ENCODE data around the gene ACTR3.

Gene ACTR3

DNA sequence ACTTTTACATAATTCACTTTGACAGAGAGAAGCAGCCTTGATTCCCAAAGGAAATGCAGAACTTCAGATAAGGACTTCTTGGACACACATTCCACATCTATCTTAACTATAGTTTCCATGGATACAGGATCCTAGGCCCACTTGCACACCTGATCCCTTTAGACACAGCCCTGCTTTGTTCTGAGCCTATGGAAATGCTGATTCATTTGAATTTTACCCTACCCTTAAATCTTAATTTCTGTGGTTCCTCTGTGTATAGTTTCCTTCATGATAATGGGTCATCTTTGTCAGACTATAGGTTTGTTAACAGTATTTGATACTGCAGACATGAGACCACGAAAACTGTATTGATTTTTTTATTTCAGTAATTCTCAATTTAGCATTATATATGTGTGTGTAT is 77.4 kb downstream of the ACTR3 start:
- no peak for DNase-seq

DNA sequence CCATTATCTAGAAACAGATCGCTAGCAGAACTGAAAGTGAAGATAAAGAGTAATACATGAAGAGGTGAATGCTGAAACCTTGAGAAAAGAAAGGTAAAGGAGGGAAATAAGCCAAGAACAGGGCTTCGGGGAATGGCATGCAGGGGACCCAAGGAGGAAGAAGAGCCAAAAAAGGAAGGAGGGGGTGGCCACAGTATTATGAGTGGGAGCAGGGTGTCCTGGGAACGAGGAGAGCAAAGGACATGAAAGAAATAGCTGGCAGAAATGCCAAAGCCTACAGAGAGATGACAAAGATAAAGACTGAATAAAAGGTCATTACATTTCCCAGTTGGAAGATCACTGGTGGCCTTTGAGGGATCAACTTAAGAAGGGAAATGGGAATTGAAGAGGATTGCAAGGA is 82.9 kb downstream of the ACTR3 start:
- no peak for DNase-seq

DNA sequence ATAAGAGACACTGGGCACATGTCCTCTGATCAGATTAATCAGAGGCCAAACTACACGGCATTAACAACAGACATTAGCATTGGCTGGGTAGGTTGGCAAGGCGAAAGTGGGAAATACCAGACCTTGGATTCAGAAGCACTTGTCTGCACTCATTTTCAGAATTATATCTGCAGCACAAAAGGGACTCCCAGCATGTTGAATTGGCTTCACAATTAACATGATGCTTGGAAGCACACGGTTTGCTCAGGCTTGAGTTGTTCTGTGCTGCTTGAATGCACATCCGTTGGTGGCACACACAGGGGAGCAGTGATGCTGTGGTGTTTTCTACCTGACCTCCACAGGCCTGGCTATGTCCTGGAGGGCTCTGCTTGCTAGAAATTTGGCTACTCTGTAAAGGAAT is 83.9 kb downstream of the ACTR3 start:
- no peak for DNase-seq

DNA sequence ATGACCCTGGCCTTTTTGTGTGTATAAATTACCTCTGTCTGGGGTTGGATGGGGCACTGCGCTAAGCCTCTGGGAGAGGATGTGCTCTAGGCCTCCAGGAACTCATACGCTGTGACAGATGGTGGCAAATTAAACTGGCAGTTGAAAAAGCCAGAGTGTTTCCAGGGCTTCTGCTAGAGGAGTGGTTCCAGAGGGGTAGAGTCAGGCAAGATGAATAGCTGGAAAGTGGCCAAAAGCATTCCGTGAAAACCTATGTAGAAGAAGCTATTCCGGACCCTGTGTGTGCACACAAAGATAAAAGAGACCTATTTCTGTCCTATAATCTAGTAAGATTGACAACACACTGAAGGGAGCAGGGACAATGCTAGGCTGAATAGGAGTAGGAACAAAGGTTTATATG is 84.8 kb downstream of the ACTR3 start:
- DNase-seq: no peak

DNA sequence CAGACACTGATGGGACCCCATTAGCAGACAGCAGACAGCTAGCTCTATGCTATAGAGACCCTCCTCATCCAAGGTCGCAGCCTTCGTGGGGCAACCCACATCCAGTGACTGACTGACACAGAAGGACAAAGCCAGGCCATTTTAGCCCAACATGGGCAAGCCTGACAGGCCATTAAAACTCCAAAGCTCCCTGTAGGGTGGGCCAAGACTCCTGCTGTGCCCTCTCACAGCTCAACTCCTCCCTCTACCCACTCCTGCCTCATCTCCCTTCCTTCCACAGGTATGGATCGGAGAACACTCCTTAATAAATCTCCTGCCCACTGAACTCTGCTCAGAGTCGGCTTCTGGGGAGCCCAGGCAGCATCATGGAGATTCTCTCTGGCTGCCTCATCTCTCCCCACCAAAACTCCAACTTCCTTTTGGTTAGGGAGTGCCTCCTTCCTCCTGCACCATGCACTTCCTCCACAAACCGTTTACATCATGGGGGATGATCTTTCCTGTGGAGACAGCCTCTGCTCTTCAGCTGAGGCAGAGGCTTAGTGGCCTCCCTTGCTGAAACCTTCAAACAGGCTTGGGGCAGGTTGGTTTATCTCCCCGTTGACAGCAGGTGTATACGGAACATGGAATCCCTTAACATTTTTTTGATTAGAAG is 86.5 kb downstream of the ACTR3 start:
- no peak for DNase-seq

DNA sequence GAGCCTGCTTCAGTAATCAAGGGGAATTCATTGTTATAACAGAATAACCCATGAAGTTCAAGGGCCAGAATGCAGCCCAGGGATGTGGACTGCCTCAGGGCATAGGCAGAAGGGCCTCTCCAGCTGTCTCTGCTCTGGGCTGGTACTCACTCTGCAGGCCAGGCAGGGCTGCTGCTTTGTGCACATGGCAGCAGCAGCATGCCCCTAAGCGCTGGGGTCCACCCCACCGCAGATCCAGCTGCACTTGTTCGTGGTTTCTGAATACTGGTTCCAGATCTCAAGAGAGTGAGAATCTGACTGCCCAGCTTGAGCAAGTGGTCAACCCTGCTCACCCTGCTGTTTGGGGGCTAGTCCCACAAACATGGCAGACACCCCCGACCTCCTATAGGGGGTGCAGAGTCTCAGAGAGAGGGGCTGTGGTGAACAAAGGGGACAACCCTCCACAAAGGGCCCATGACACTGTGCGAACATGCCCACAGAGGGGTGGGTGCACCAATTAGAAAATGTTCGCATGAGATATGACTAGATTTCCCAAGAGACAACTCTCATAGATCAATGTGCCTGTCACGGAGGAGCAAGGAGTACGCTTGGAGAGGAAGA is 87.3 kb downstream of the ACTR3 start:
- DNase-seq: no peak

DNA sequence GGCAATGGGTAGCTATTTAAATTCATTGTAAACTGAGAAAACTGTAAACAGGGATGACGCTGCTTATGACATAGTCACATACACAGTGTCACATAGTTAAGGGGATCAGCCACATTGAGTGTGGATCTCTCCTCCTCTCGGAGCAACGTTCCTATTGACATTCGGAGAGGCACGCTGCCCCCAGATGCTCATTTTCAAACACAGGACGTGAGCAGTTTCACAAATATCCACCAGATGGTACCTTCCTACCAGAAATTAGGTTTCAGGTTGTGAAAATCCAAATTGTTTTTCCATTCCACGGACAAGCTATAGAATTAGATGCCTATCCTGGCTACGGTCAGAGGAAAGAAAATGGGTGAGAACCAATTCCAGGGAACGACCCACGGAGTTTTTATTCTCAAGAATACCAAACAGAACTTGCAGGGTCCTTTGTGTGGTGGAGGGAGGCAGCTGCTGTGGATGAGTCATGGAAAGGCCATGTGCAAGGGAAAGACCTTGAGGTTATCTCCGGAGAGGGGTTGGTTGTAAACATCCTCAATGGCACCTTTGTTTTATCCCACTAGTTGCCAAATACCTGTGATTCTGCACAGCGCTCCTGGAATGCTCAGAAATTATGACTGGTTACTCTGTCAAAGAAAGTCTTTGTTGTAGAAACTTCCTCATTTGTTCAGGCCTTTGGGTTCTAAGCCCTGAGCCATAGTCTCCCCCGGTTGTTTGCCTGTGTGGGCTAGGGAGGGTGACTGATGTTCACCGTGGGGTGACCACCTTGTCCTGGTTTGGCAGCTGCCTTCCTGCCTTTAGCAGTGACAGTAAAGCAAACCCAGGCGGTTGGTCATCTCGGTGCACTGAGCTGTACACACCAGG is 88.0 kb downstream of the ACTR3 start:
- peak; percentile 26 for DNase-seq

DNA sequence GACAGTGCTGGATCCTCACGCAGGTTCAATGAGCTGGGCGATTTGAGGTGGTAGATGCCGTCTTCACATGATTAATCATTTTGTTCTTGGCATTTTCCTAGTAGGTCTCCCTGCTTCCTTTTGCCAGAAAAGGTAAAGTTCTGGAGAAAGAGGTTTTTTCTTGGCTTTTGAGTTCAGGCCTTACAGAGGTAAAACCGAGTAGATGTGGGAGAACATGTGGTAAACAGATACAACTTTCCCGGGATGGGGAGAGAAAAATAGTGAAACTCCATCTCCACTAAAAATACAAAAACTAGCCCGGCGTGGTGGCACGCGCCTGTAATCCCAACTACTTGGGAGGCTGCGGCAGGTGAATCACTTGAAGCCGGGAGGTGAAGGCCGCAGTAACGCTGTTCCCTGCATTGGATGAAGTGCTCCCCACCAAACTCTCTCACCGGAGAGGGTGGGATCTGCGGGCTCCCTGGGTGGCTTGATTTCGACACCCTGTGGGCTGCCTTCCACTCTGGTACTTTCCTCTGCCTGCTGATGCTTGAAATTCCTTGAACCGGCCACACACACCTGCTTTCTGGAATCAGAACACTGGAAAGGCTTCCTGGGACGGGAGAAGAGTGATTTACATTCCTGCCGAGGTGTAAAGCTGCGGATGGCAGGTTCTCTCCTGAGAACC is 88.8 kb downstream of the ACTR3 start:
- no peak for DNase-seq

DNA sequence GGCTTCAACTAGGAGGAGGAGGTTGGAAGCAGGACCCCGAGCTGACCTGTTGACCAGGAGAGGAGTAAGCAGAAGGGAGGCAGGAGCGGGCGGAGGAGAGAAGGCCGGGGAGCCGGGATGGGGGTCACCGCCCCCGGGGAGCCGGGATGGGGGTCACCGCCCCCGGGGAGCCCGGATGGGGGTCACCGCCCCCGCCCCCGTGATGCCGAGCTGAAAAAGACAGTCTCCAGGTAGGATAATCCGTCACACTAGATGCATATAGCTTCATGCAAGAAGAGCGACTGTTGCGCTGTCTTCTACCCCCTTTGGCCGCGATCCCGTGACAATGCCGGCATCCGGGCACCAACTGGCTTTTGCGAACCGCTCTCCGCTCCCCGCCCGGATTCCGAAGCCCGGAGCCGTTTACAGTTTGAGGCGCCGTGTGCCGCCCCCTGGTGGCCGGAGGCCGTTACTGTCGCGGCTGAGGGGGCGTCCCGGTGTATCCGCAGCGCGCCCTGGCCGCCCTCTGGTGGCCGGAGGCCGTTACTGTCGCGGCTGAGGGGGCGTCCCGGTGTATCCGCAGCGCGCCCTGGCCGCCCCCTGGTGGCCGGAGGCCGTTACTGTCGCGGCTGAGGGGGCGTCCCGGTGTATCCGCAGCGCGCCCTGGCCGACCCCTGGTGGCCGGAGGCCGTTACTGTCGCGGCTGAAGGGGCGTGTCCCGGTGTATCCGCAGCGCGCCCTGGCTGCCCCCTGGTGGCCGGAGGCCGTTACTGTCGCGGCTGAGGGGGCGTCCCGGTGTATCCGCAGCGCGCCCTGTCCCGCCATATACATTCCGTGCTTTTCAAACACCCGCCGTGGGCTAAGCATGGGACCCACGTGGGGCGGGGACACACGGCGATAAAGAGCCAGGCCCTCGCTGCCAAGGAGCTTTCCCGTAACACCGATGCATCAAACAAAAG is 89.6 kb downstream of the ACTR3 start:
- no peak for DNase-seq

DNA sequence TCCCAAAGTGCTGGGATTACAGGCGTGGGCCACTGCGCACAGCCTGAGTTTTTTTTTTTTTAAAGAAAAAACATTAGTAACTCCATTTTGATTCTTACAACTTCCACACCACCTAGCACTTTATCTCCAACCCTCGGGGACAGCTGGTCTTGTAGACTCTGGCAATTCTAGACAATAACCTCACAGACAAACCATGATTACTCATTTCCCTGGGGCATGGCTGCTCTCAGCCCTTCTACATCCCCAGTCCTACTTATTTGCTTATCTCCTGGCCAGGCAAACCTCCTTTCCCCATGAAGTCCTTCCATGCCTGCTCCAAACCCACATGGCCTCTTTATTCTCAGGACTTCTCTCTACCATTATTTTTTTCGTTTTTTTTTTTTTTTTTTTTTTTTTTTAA is 91.1 kb downstream of the ACTR3 start:
- no peak for DNase-seq

DNA sequence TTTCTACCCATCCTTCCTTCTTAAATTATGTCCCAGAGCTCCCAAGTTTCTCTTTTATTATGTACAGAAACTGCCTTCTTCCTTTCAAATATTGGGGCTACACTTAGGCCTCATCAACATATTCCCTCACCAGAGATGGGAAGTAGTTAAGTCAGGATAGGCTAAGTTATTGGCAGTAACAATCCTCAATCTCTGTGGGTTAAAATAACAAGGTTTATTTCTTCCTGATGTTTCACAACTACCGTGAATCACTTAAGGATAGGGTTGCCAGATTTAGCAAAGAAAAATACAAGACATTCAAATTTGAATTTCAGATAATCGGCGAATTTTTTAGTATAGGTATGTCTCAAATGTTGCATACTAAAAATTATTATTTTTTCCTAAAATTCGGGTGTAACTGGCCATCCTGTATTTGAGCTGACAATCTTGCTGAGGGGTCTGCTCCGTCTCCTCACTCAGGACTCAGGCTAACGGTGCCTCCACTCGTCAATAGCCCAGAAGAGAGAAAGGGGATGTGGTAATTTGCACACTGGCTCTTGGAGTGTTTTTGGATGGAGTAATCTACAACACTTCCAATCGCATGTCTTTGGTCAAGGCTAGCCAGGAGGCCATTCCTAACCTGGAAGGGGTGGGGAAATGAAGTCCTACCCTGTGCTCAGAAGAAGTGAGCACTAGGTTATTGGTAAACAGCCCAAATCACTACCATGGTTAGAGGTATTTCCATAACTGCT is 91.7 kb downstream of the ACTR3 start:
- DNase-seq: no peak

DNA sequence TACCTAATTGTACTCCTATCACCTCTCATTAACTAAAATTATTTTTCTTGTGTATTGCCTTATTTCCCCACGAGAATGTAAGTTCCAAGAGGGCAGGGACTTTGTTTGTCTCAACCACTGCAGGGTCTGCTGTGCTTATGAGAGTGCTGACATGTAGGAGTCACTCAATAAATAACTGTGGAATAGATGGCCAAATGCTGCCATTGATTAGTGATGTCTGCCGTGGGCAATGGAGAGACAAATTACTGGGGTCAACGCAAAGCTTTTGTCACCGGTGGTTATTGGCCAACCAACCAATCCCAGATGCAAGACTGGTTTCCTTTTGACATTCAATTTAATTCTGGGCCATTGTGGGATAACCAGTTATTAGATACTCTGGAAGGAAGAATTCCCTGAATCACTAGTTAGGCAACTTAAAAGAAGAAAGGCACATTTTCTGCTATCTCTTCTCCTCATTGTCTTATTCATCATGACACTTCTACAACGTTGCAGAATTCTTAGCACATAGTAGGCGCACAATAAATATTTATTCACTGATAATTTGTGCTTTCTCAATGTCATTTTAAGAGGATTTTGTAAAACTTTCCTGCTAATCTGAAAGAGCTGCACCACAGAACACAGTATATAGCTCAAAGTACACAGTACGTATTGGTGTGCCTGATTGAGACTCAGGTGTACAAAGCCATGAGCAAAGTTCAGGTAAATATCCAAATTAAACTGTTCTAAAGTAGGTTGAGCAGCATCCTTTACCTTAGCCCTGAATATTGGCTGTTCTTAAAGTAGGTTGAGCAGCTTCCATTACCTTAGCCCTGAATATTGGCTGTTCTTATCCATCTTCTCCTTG is 95.9 kb downstream of the ACTR3 start:
- DNase-seq: no peak

DNA sequence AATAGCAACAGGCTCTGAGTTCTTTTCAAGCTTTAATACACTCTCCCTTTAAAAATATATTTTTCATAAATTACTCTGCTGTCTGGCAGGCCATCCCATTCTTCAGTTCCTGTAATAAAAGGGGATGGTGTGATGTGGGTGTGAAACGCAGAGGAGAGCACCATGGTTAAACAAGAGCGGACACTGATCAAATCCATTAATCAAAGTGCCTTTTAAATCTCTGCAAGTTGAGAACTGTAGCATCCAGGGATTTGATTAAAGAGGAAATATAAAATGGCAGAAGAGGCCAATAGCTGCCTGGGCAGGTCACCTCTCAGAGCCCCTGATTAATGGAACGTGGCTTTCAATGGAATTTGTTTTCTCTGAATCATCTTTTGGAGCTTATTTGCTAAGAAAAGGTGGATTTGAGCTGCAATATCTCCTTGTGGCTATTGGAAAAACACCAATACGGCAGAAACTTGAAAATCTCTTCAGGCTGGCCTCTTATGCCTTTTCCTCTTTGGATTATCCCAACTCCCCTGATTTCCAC is 96.9 kb downstream of the ACTR3 start:
- no peak for DNase-seq

DNA sequence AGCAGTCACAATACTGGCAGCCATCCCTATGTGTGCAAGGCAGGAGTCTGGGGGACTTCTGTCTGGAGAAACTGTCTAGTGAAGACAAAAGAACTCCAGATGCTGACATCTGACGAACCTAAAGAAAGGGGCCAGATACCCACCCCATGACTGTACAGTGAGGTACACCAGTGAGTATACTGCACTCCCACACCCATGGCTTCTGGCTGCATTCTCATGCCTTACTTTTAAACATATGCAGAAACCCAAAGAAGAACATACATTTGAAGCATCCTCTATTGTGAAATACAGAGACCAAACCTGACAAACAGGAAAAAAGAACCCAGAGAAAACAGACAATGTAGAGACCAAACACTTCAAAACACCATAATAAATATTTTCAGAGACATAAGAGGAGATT is 102.2 kb downstream of the ACTR3 start:
- no peak for DNase-seq

DNA sequence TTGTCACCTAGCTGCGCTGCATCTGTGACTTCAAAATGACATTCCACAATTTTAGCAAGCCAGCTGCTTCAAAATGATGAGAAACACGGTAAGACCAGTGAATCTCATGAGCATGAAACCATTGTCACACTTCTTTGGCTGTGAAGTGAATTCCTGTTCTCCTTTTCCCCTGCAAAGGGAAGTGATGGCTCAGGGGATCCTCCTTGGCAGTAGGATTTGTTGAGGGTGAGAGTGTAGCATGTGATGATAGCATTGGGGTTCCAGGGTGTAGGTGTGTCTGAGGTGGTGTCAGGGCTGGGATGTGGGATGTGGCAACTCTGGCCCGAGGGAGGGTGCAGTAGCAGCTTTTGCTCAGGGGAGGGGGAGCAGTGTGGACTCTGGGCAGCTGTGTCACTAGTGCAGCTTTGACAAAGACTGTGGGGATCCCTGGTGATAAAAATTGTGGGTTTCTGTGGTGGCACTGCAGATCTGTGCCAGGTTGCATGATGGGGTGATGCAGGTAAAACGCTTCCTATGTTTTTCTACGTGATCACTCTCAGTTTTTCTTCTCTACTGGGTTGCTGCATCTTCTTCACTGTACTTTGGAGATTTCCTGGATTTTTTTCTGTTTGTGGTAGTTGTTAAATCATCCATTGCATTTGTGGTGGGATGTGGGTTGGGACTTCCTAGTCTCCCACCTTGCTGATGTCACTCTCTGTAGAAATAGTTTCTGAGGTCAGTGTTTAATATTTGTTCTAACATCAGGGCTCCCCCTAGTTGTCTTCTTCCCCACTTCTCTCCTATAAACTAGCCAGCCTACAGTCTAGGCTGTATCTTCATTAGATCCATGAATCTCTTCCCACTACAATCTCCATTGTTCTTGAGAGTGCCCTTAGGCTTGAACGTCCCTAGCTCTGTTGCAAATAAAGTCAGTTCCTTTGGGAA is 107.0 kb downstream of the ACTR3 start:
- no peak for DNase-seq

DNA sequence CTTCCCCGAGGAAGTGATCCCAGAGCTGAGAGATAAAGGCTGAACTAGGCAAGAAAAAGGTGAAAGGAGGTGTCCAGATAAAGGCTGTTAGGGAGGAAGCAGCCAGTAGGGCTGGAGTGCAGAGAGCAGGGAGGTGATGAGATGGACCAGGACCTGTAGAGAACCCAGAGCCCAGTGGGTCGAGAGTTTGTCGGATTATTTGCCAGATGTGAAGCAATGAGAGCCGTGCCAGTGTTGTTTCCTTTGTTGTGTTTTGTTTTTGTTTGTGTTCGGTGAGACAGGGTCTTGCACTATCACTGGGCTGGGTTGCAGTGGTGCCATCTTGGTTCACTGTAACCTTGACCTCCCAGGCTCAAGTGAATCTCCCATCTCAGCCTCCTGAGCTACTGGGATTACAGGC is 111.3 kb downstream of the ACTR3 start:
- no peak for DNase-seq

DNA sequence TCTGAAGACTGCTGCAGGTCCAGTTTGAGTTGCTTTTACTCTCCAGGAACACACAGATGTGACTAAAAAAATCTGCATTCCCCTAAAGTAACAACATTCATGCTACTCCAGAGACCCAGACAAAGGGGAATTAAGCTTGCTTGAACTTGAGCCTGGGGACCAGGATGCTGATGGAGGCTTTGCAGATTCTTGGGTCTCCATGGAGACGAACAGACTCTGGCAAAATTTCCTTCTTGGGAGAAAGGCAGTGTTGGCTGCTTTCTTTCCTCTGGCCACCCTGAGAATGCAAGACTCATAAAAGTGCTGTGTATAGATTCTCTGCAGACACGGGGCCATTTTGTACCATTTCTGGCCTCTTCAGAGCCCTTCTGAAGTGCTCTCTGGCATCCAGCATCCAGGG is 112.0 kb downstream of the ACTR3 start:
- DNase-seq: no peak

DNA sequence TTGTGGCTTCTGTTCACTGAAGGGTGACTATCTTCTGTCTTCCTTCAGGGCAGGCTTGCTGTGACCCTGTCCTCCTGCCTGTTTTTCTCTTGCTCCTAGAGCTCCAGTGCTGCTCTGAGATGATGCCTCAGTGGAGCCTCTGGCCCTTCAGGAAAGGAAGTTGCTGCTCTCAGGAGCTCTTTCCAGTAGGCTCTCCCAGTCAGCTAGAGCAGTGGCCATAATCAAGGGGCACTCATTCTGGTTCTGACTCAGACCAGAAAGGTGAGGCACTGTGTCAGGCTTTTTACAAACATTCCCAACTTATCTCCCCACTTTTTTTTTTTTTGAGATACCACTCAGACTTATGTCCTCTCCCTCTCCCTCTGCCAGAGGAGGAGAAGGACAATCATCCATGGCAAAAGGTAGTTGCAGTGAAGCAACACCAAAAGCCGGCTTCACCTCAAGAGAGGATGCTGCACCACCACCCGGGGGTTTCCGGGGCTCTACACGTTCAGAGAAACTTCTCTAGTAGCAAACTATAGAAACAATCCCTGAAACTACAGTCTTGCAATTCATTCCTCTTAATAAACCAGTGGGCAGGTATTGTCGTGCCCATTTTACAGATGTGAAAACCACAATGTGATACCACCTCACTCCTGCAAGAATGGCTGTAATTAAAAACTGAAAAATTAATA is 115.4 kb downstream of the ACTR3 start:
- no peak for DNase-seq

DNA sequence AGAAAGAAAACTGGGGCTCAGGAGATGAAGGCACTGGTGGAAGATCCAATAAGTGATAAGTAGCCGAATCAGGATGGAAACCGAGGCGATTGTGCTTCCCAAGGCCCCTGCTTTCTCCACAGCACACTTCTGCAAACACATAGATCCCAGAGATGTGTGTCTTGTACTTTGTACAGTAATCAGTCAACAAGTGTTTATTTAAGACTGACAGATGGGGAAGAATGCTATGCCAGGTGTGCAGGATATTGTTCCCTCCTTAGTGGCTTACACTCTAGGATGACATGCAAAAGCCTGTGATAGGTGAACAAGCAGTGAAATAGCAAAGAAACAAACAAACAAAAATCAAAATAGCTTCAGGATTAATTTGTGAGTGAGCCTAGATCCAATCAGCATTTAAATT is 116.6 kb downstream of the ACTR3 start:
- DNase-seq: no peak

All from NCI-H526 treated with DMSO at 0.1 percent for 48 hours (cell line).